Jurkat, Clone E6-1 (cell line): ENCODE measurements around the gene PLEKHA5.
"Not testable (repeated sequence)": the region's sequence is repeated elsewhere in the genome, so short reads cannot be mapped to it uniquely, and the experiment has no call there.

Experiments used
- DNase-seq: peaks from one replicate; pipeline ENCODE4 v3.0.0-alpha.2; 2011; ENCODE audit warnings: low read depth, low spot score
- H3K4me3 ChIP-seq: 2 replicates; pipeline ENCODE4 v1.5.1; 2011; ENCODE audit warnings: mild to moderate bottlenecking, low read length, control low read depth, moderate library complexity

Gene PLEKHA5

DNA sequence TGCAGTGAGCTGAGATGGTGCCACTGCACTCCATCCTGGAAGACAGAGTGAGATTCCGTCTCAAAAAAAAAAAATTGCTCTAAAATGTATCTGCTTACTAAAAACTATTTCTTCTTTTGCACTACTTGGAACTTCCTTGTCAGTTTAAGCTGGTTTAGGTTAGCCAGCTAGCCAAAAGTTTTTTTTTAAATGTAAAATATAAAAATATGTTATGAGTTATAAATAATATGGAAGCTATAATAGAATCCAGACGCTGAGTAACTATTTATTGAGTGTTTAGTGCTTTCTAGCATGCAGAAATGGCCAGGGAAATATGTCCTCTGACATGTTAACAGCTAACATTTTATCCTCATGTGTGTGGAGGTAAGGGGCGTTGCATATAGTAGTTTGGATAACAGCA lies 85.6 kb downstream of the PLEKHA5 start:
- no peak for DNase-seq
- H3K4me3 ChIP-seq = no peak overlapping the region

DNA sequence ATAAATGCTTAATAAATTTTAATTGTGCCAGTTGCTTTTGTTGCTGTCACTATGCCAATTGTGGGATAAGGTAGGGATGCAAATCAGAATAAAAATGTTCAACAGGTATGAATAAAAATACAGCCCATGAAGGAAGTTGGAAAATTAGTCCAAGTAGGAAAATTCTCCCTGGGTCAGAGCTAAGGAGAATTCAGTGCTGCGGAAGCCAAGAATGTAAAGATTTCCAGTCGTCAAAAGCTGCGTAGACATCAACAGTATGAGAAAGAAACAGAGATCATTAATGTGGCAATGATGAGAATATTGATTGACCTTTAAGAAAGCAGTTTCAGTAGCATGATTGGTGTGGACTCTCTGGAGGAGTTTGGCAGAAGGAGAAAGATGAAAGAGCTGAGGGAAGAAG lies 87.9 kb downstream of the PLEKHA5 start:
- no peak for DNase-seq
- H3K4me3 ChIP-seq = no peak overlapping the region

DNA sequence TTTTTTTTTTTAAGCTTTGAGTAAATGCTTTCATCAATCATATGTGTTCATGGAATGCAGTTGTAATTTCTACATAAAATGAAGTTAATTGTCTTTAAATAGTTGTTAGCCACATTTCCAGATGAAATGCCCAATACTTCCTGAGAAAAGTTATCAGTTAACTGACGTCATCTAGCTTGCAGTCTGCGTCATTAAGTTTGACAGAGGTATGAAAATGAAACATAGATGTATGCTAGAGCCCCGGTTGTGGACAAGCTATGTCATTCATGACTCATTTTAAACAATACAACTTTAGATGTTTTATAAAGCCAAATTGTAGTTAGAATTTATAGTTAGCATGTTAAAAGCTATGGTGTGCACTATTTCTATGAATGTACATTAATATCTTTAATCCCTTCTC lies 90.7 kb downstream of the PLEKHA5 start:
- DNase-seq = no peak

DNA sequence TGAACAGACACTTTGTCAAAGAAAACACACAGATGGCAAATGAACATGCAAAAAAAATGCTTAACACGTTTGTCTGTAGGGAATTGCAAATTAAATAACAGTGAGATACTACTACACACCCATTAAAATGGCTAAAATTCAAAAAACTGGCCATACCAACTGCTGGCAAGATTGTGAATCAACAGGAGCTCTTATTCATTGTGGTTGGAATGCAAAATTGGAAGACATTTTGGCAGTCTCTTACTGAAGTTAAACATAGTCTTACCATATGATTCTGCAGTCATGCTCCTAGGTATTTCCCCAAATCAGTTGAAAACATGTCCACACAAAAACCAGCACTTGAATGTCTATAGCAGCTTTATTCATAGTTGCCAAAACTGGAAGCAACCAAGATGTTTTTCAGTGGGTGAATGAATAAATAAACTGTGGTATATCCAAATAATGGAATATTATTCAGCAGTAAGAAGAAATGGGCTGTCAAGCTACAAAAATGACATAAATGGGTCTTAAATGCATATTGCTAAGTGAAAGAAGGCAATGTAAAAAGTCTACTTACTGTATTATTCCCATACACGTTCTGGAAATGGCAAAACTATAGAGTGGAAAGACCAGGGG lies 91.4 kb downstream of the PLEKHA5 start:
- DNase-seq = no peak
- H3K4me3 ChIP-seq = no peak overlapping the region

More for the DNA sequence above, 90.7 kb downstream of the PLEKHA5 start:
- H3K4me3 ChIP-seq = no peak overlapping the region

DNA sequence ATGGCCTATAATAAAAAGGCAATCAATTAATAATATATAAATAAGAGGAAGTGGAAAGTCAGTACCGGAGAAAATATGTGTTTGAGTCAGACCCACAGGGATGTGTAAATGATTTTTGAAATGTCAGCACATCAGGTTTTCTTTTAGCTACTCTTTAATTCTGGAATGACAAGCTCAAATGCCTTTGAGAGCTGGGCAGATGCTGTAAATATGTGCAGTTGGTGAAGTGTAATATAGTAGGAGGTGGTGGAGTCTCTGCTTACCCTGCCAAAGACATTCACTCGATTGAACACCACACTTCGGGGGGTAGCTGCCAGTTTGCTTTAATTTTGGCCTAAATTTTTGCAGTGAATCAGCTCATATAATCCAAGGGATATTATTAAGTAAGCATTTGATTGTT lies 93.0 kb downstream of the PLEKHA5 start:
- H3K4me3 ChIP-seq = no peak overlapping the region
- DNase-seq = no peak

DNA sequence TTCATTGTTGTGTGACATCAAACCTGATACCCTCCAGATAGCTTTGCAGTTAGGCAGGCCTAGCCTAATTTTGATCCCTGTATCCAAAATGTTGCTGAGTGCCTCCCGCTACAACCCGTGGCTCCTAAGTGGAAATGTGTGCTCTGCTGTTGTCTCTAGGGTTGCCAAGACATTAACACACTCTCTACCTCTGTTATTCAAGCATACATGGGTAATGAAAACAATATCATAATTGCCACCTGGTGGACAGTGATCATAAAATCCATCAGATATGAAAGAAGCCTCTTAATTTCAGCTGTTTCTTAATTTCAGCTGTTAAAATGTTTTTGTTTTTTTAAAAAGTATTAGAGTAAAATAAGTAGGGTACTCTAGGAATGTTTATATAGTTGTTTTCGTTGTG lies 93.5 kb downstream of the PLEKHA5 start:
- DNase-seq = no peak
- H3K4me3 ChIP-seq = no peak overlapping the region

DNA sequence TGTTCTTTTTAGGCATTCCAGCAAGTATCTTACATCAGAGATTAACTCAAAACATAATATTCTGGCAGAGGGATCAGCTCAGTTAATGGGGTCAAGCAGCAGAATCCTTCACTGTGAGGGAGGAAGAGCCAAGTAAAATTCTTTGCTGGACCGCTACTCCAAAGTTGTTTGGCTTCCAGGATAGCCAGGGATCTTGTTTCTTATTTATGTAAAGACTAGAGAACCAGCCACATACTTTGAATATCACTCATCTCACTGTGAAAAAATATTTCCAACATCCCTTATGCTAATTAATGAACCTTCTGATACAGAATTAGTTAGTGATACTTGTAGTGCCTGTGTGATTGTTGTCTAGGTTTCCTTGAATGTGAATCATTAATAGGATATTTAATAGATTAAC lies 94.2 kb downstream of the PLEKHA5 start:
- no peak overlapping the region for H3K4me3 ChIP-seq
- DNase-seq = no peak

DNA sequence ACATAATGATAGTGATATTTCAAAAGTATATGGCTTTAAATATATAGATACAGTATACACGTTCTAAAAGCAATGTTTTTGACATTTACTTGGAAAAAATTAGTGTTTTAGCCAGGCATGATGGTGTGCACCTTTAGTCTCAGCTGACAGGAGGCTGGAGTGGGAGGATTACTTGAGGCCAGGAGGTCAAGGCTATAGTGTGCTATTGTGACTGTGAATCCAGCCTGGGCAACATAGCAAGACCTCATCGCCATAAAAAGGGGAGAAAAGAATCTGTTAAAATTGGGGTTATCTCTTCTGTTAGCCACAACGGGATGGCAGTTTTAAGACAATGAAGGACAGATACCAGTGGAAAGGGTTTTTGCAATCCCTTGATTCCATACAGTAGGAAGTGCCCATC lies 95.2 kb downstream of the PLEKHA5 start:
- no peak overlapping the region for H3K4me3 ChIP-seq
- no peak for DNase-seq

DNA sequence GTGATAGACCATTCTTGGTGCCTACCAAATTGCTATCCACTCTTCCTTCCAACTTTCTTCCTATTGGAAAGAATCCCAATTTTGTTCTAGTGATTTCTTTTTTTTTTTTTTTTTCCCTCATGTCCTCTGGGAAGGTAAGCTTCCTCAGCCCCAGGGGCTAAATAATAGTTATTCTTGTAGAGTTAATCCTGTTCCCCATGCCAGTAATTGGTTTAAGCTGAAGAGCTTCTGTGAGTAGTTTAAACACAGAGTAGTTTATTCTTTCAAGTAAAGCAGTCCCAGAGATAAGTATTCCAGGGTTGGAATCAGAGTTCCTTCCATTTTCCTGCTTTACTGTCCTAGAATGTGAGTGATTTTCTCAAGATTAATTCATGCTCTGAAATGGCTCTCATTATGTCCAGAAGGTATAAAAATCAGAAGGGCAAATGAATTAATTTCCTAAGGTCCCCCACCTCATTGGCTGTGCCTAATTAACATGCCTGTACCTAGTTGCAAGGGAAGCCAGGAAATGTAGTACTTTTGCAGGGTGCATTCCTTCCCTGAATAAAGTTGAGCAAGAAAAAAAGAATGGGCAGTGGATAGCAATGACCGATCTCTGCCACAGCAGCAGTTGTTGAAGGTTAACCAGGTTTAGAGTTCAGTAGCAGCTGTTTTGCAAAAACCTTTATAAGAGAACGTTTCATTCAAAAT lies 97.8 kb downstream of the PLEKHA5 start:
- DNase-seq = no peak
- no peak overlapping the region for H3K4me3 ChIP-seq

DNA sequence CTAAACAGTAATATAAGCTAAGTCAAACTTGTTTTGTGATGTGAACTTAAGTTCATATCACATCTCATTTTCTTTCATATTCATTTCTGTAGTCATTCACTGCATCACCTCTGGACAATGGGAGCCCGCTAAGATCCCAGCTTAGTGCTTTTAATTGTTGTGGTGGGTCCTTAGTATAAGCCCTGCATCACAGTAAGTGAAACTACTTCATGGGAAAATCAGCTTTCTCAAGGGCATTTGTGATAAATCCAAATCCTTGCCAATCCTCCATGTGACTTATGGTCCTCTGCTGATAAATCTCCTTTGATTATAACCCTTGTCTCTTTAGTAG lies 98.3 kb downstream of the PLEKHA5 start:
- H3K4me3 ChIP-seq = no peak overlapping the region
- DNase-seq = no peak

DNA sequence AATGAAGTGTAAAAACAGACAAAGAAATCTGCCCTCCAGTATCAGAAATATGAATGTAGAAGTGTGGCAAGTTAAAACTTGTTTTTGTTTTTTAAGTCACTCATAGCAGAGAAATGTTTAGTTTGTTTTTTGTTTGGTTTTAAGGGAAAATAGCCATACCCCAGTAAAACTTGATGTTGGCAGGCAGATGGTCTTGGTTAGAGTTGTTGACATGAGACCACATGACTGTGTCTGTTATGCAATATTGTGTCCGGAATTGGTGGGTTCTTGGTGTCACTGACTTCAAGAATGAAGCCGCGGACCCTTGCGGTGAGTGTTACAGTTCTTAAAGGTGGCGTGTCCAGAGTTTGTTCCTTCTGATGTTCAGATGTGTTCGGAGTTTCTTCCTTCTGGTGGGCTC lies 99.5 kb downstream of the PLEKHA5 start:
- DNase-seq, H3K4me3 ChIP-seq: not testable (repeated sequence)

DNA sequence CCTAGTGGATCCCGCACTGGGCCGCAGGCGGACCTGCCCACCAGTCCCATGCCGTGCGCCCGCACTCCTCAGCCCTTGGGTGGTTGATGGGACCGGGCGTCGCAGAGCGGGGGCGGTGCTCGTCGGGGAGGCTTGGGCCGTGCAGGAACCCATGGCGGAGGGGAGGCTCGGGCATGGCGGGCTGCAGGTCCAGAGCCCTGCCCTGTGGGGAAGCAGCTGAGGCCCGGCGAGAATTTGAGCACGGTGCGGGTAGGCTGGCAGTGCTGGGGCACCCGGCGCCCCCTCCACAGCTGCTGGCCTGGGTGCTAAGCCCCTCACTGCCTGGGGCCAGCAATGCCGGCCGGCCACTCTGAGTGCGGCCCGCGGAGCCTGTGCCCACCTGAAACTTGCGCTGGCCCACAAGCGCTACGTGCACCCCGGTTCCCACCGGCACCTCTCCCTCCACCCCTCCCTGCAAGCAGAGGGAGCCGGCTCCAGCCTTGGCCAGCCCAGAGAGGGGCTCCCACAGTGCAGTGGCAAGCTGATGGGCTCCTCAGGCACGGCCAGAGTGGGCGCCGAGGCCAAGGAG lies 100.8 kb downstream of the PLEKHA5 start:
- DNase-seq = no peak
- H3K4me3 ChIP-seq = no peak overlapping the region

DNA sequence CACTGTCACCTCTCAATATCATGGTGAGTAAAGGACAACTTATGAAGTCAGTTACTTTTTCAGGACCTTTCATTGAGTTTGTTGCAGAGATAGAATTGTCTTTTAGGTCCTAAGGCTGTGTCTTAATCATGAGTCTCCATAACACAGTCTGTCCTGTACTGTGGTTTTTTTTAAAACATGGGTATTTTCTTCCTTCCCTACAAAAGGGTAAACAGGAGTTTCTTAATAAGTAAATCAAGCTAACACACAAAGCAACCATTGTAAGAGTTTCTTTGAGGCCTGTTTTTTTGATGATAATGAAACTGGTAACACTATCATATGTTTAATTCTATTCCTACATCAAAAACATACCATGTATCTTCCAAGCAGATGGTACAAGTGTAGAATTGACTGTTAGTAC lies 101.4 kb downstream of the PLEKHA5 start:
- H3K4me3 ChIP-seq = no peak overlapping the region
- no peak for DNase-seq

DNA sequence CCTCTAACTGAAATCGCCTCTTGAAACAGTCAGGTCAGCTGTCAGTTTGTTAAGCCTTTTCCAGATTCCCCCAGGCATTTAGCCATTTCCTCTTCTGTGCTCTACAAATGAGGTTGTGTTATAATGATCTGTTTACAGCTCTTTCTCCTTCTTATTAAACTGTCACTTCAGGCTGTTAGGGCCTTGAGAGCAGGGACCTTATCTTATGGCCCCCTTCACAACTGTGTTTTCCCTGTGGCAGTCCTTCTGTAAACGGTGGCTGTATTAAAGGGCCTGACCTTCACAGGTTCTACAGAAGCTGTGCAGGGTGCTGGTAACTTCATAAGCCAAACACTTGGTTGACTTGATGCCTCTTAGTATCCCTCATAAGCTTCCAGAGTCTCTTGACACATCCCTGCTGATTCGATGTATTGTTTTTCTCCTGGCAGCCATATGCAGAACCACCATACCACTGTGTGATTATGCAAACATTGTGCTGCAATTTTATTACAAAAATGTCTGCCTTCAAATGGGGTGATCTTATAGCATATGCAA lies 104.7 kb downstream of the PLEKHA5 start:
- no peak for DNase-seq
- no peak overlapping the region for H3K4me3 ChIP-seq

DNA sequence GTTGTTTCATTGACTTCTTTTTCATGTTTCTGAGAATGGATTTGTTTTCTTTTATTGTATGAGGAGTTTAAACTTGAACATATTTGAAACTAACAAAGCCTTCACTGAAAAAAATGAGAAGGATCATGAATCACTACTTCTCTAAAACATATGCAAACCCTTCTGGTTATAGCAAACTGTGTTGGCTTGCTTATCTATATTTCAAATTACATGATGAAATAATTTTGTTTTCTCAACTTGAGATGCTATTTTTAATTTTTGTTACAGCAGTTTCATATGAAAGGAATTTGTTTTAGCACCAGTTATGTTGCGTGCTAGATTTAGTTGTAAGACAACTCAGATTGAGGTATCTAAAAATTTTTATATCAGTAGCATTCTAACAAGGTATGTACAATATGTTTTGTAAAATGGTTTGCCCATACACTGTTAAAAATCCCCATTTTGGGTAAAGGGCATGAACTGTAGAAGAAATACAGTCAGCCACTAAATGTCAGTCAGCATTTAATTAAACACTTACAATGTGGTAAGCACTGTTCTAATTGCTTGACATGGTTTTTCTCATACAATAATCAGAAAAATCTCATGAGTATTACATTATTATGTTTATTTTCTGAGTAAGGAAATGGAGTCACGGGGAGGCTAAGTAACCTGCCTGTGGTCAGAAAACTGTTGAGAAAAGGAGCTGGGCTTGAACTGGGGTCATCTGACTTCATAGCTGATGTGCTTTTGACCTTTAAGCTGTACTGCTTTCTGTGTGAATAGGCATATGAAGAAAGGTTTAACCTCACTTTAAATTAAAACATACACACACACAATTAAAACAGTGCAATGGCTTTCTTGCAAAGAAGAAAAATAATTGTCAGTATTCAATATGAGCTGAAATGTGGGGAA lies 105.7 kb downstream of the PLEKHA5 start:
- no peak overlapping the region for H3K4me3 ChIP-seq
- no peak for DNase-seq

DNA sequence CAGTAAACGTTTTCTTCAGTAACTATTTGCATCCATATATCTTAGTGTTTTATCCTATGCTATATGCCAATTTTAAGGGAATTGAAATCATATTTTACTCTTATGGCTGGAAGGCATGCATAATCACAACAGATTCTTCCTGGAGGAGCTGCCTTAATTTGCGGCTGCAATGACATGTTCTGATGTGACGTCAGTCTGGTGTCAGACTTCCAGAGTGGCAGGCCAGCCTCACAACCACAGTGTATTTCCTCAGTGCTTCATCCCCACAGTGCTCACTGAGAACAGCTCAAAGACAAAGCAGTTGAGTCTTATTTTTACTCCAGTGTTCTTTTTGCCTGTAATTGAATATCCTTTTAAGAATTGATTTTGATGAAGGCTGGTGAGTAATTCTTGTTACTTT lies 107.1 kb downstream of the PLEKHA5 start:
- DNase-seq = no peak
- H3K4me3 ChIP-seq = no peak overlapping the region

DNA sequence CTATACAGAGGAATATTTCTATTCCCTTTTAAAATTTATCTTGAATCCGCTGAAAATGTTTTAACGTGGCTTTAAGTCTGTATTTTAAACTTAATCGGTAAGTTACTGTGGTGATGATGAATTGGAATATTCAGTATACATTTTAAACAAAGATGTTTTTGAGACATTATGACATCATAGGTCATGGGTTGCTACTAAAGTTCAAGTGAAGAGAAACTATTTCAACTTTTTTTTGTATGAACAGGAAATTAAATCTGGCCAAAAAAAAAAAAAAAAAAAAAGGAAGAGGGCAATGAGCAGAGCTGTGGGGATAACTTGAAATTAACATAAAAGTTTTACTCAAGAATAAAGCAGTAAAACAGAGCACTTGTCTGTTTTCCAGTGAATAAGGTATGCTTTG lies 109.0 kb downstream of the PLEKHA5 start:
- no peak overlapping the region for H3K4me3 ChIP-seq
- DNase-seq = no peak

DNA sequence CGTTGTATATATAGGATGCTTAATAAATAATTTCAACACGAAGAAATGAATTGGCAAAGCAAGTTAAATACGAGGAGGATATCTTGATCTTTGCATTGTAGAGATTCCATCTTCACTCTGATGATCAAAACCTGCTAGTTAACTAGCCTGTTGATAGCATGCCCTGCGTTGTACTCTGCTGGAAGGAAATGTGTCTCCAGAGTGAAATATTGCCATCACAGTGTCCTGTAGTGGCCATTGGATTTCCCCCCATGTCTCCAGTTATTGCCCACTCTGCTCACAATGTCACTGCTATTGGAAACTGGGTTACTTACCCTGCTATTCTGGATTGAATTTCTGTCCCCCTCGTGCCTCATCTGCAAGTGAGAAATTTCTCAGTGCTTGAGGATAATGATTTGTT lies 109.6 kb downstream of the PLEKHA5 start:
- no peak overlapping the region for H3K4me3 ChIP-seq
- no peak for DNase-seq

DNA sequence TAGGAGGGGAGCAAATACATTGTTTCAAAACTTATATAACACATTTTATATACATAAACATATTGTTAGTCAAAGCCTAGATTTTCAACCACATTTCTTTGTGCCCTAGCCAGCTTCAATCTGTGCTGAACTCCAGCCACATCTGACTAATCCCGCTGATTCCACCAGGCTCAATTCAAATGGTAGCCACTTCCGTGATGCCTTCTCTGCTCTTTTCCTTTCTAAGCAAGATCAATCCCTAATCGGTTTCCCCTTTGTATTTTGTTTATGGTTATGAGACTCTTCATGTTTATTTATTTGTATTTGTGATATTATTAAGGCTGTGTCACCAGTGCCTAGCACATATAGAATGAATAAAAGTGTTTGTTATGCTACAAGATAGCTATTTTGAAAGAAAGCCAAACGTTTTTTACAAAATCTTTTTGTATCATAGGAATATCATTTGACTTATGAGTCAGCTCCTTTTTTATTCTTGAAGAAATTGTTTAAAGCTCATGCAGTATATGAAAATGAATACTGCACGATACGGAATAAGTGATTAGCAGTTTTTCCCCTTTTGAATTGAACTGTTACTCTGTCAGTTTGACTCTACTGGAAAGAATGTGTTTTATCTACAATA lies 110.2 kb downstream of the PLEKHA5 start:
- no peak for DNase-seq
- no peak overlapping the region for H3K4me3 ChIP-seq
